Measurements from ENCODE around the gene ADGRF1.

ADGRF1 gene

GRCh38 chr6:47041741-47042140, 391 bp downstream of the ADGRF1 start:
- DNase-seq (ENCODE audit: extremely low read depth, insufficient read length), result no peak
- Histone ChIP-seq H3K4me3 (replicated peaks; ENCODE audit: low read depth, low read length) (no peak overlapping the region), H3K27me3 (replicated peaks; ENCODE audit: control insufficient read depth, insufficient read depth, low read length) (no peaks in the 10 kb centered on the region; the same call in 1 of the 2 replicates), H3K36me3 (ENCODE audit: control insufficient read depth, insufficient read depth, low read length) (no peaks in the 10 kb centered on the region)
- no peak for TF ChIP-seq CTCF (IDR thresholded peaks at IDR 0.05; ENCODE audit: insufficient read depth, low read length, poor library complexity, severe bottlenecking)

GRCh38 chr6:47034926-47035325, 7.2 kb downstream of the ADGRF1 start:
- no peak for DNase-seq (ENCODE audit: extremely low read depth, insufficient read length)
- Histone ChIP-seq H3K4me3 (replicated peaks; ENCODE audit: low read depth, low read length) (no peak overlapping the region), H3K36me3 (ENCODE audit: control insufficient read depth, insufficient read depth, low read length) (no peaks in the 10 kb centered on the region), H3K27me3 (replicated peaks; ENCODE audit: control insufficient read depth, insufficient read depth, low read length) (peaks cover 3% of the 10 kb centered on the region)
- TF ChIP-seq CTCF (IDR thresholded peaks at IDR 0.05; ENCODE audit: insufficient read depth, low read length, poor library complexity, severe bottlenecking), result no peak

- no peak overlapping the region for H3K4me3 ChIP-seq (replicated peaks; ENCODE audit: low read depth, low read length)
- H3K36me3 ChIP-seq (ENCODE audit: control insufficient read depth, insufficient read depth, low read length), result no peaks in the 10 kb centered on the region
- DNase-seq (ENCODE audit: extremely low read depth, insufficient read length), result no peak
- peaks cover 3% of the 10 kb centered on the region for H3K27me3 ChIP-seq (replicated peaks; ENCODE audit: control insufficient read depth, insufficient read depth, low read length)
- TF ChIP-seq CTCF (IDR thresholded peaks at IDR 0.05; ENCODE audit: insufficient read depth, low read length, poor library complexity, severe bottlenecking), result no peak
Observed at GRCh38 chr6:47034421-47034820, 7.7 kb downstream of the ADGRF1 start.

DNA sequence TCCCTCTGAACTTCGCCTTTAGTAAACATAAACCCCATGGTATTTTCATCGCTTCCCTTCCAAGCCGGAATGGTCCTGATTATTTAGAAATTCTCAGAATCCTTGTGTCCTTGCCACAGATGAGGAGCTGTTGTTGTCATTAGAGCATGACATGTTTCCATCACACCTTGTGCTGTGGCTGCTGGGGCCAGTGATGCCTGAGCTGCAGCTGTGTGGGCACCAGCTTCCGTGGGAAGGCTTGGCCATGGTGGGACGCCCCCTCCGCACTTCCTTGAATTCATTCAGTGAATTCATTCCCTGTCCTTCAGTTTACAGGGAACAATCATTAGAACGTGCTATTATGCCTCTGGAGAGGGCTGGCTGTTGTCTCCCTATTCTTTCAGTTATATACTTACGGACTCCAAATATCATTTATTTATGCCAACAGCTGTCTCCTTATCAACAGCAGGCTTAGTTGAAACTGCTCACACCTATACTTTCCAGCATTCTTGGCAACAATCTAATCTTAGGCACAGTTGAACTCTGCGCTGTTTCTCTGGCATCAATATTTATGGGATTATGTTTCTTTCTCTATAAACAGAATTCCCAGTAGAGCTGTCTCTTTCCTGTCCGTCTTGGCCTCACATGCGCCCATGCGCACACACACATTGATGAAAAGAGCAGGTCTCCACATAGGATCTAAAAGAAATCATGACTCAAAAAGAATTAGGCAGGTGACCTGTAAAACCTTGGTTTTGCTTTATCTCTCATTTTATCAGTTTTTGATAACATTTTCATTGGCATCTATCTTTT, 9.0 kb downstream of the ADGRF1 start:
- DNase-seq (ENCODE audit: extremely low read depth, insufficient read length), result no peak
- TF ChIP-seq CTCF (IDR thresholded peaks at IDR 0.05; ENCODE audit: insufficient read depth, low read length, poor library complexity, severe bottlenecking), result no peak
- H3K27me3 ChIP-seq (replicated peaks; ENCODE audit: control insufficient read depth, insufficient read depth, low read length), result peaks cover 3% of the 10 kb centered on the region
- no peaks in the 10 kb centered on the region for H3K36me3 ChIP-seq (ENCODE audit: control insufficient read depth, insufficient read depth, low read length)
- H3K4me3 ChIP-seq (replicated peaks; ENCODE audit: low read depth, low read length), result no peak overlapping the region

DNA sequence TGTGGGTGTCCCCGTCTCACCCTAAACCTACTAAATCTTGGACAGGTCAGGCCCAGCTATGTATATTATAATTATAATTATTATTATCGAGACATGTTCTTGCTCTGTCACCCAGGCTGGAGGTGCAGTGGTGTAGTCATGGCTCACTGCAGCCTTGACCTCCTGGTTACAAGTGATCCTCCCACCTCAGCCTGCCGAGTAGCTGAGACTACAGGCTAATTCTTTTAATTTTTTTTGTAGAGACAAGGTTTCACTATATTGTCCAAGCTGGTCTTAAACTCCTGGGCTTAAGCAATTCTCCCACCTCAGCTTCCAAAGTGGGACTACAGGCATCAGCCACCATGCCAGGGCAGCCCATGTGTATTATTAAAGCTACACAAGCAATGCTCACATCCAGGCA, 10.5 kb downstream of the ADGRF1 start:
- no peak for DNase-seq (ENCODE audit: extremely low read depth, insufficient read length)
- H3K36me3 ChIP-seq (ENCODE audit: control insufficient read depth, insufficient read depth, low read length), result no peaks in the 10 kb centered on the region
- peaks cover 3% of the 10 kb centered on the region for H3K27me3 ChIP-seq (replicated peaks; ENCODE audit: control insufficient read depth, insufficient read depth, low read length)
- no peak overlapping the region for H3K4me3 ChIP-seq (replicated peaks; ENCODE audit: low read depth, low read length)
- no peak for TF ChIP-seq CTCF (IDR thresholded peaks at IDR 0.05; ENCODE audit: insufficient read depth, low read length, poor library complexity, severe bottlenecking)
